GM19395 (cell line): Measurements from ENCODE around the gene MNS1.
"Not testable (repeated sequence)": the region's sequence is repeated elsewhere in the genome, so short reads cannot be mapped to it uniquely, and the experiment has no call there.

ENCODE experiments used
- ATAC-seq: cut with Tn5 transposase; IDR thresholded peaks from one replicate; pipeline ENCODE4 v1.9.1; 2021; ENCODE audit warnings: mild to moderate bottlenecking, moderate library complexity; ENCODE audit not compliant: unreplicated experiment

Gene MNS1, protein sequence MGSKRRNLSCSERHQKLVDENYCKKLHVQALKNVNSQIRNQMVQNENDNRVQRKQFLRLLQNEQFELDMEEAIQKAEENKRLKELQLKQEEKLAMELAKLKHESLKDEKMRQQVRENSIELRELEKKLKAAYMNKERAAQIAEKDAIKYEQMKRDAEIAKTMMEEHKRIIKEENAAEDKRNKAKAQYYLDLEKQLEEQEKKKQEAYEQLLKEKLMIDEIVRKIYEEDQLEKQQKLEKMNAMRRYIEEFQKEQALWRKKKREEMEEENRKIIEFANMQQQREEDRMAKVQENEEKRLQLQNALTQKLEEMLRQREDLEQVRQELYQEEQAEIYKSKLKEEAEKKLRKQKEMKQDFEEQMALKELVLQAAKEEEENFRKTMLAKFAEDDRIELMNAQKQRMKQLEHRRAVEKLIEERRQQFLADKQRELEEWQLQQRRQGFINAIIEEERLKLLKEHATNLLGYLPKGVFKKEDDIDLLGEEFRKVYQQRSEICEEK

DNA sequence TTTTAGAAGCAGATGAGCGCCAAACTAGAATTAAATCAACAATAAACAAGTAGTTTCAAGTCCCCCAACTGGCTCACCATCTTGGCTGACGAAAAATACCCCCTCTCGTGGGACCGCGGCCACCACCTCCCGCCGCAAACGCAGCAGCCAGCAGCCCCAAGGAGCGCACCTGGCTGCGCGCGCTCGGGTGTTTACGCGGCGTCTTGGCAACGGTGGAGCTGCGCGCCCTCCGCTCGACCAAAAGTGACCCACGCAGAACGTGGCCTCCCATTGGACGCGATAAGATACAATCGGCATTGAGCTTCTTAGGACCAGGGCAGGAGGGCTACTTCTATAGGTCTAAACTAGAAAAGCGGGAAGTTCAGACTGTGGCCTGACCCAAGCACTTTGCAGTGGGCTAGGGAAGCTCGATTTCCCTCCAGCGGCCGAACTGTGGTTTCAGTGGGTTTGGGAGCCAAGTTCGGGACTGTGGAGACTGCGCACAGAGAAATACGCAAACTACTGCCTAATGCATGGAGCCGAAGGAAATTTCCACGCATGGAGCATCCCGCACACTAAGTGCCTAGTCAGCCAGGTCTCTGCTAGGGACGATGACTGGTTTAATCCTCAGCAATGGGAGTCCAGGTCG is at the start of gene MNS1:
MNS1 (minus strand) TSS at position 245 of the 628 bp plus-strand sequence; CDS start at position 80, 165 bp downstream.
- peak; percentile 98 for ATAC-seq

DNA sequence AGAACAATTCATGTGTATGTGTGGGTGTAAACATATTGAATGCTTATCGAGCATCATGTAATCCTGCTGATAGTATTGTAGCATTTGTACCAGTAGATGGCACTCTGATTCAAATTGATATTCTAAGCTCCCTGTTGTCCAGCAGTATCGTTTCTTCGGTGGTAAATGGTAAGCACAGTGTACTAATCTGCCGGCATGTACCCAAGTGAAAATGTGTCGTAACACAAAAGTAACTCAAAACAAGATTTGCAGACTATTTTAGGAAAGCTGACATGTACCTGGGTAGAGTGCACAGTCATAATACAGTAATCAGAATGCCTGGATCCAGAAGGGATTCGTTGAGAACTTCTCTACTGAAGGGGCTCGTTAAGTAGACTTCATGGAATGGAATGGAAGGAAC is 31.7 kb upstream of the MNS1 start:
- ATAC-seq, result peak; percentile 72

DNA sequence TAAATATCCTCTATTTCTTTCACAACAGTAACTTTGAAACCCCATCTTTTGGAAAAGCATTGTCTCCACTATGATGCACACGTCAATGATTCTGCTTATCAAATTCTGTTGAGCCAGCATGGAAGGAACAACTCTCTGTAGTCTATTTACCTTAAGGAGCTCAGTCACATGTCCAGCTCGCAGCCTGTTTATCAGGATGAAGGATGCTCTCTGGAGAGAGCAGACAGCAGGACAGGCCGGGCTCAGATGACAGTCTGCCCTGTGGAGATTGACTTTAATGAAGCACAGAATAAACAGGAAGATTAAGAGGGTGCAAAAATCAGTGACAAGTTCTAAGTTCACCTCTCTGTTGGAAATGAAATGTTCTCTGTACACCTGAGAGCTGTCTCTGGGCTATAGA is 30.6 kb upstream of the MNS1 start:
- ATAC-seq, result no peak

DNA sequence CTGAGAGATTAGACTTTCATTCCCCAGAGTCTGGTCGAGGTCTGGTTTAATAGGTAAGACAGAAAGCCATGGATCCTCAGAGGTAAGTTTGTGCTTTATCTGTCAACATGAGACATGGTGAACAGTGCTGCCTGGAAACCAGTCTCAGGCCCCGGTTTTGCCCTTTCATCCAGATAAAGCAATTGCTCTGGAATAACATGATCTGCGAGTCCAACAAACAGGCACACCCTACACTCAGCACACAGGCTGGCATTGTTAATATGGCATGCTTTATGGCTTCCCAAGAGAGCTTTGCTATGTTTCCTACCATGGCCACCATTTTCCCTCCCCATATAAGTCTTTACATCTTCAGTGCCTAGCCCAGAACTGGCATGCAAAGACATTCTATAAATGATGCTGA is 30.1 kb upstream of the MNS1 start:
- no peak for ATAC-seq

DNA sequence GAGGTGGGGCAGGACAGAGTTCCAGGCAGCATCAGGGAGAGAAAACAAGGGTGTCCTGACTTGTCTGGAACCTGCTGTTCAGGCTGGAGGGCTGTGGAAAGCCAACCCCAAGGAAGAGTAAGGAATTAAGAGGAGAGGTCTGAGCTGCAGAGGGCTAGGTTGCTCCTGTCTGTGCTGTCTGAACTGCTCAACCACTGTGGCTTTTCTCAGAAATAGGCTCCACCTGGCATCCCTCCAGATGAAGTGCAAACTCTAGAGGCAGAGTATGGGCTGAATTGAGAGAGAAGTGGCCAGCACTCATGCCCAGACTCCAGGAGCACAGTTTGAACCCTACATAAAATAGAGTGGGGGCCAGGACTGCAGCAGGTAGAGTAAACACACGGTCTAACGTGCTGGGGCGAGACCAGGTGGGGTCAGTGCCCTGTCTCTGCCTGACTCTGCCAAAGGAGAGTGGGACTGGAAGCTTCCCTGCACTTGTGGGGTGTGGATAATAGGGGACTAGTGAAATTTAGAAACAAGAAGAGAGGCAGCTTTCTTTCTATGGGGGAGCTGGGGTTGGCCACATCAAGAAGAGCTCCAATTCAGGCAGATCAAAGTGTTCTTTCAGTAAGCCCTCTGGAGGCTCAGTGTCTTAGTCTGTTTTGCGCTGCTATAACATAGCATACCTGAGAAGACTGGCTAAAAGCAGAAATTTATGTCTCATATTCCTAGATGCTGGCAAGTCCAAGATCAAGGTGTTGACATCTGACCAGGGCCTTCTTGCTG is 28.0 kb upstream of the MNS1 start:
- no peak for ATAC-seq

DNA sequence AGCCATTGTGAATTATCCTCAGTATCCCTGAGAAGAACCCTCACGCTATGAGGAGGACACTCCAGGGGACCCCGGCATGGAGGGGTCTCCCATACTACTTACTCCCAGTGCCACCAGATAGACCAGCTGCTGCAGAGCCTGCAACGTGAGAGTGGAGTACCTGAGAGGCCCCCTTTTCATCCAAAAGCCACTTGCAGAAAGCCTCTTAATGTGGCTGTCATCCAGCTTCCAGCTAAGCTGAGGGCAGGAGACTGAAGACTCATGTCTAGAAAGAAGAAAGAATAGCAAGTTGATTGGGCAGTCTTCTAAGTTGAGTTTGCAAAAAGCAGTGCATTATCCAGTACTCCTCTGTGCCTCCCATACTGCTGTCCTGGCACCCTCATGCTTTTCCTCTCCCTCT is 27.3 kb upstream of the MNS1 start:
- ATAC-seq, result no peak

DNA sequence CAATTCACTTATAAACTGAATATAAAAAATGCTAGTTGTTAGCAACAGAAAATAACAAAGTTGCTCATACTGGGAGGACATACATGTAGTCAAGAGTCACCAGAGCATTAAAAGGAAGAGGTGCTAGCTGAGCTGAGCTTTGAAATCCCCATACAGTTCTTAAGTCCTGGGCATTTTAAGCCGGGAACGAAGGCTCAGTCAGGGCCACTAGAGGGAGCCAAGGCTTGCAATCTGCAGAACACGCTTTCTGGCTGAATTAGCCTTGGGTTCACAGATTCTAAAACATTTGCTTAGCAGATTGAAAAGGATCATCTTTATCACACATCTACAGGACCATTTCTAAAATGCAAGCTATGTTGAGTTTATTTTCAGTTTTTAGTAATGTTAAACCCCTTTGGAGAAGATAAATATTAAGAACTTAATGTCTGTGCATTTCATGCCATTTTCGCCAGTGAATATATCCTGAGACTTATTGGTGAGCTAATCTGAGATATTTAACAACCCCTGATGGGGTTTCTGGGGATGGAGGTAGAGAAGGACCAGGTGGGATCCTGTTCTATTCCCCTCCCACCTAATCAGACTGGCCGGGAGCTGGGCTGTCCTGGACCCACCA is 26.3 kb upstream of the MNS1 start:
- peak; percentile 53 for ATAC-seq

DNA sequence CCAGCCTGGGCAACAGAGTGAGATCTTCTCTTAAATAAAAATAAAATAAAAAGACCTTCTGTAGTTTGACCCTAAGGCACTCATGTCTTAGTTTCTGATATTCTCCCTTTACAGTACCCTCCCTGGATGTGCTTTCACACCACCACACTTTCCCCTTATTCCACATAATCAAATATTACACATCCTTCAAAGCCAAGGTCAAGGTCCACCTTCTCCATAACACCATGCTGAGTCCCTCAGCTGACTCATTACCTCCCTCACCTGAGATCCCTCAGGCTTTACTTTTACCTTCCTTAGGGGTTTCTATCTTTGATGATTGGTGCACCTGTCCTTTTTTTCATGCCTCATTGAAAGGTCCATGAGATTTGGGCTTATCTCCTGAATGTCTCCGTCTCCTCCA is 25.5 kb upstream of the MNS1 start:
- ATAC-seq, result no peak

DNA sequence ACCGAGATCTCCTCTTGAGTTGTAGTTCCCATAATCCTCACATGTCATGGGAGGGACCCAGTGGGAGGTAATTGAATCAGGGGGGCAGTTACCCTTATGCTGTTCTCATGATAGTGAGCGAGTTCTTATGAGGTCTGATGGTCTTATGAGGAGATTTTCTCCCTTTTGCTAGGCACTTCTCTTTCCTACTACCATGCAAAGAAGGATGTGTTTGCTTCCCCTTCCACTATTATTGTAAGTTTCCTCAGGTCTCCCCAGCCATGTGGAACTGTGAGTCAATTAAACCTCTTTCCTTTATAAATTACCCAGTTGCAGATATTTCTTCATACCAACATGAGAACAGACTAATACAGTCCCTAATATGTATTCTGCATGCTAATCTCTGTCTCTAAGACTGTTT is 21.3 kb upstream of the MNS1 start:
- not testable (repeated sequence) for ATAC-seq

DNA sequence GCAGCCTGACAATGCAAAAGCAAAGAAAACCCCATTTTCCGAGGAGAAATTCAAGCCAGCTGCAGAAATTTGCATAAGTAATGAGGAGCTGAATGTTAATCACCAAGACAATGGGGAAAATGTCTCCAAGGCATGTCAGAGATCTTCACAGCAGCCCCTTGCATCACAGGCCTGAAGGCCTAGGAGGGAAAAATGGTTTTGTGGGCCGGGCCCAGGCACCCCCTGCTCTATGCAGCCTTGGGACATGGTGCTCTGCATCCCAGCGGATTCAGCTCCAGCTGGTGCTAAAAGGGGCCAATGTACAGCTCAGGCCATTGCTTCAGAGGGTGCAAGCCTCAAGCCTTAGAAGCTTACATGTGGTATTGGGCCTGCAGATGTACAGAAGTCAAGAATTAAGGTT is 20.5 kb upstream of the MNS1 start:
- not testable (repeated sequence) for ATAC-seq

DNA sequence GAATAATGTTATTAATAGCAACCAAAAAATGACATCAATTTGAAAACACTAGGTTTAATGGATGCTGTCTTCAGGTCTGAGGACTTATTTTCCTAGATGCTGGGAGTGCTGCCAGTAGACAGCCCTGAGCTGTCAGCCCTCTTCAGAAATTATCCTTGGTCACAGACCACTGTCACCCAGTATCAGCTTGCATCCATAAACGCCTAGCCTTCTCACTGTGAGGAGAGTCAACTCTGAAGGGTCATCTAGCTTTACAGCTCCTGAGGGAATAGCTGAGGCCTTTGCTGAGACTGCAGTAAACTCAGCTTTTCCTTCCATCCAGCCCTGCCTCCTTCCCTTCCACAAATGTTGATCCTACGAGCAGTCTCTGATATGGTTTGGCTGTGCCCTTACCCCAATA is 19.4 kb upstream of the MNS1 start:
- ATAC-seq, result no peak

DNA sequence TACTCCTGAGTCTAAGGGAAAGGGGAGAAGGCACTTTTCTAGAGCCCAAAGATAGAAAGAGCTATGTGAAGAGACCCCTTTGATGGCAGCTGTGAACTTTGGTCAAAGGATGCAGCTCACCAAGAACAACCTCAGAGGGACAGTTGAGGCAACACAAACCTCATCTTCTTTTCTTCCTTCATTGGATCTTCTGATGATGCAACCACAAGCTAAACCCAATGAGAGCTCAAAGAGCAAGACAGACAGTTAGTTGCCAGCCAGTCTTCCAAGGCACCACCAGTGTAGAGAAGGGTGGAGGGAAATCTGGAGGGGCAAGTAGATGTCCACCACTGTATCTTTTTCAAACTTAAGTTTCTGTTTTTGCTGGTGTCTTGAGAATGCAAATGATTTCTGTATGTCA is 10.4 kb upstream of the MNS1 start:
- no peak for ATAC-seq

DNA sequence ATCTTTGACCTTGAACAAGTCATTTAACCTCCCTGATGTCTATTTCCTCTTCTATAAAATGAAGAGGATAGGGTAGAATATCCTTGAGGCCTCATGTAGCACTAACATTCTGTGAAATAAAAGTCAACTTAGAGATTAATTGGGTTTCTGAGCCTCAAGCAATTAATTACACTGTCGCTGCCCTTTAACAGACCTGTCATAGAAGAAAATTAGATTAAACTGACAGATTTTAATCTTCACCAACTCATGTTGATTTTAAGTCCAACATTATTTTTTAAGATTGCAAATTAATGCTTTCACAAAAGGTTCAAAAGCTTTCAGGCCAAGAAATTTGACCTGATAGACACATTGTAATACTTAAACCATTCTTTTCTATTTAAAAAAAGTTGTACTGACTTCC is 8.1 kb upstream of the MNS1 start:
- ATAC-seq, result no peak

DNA sequence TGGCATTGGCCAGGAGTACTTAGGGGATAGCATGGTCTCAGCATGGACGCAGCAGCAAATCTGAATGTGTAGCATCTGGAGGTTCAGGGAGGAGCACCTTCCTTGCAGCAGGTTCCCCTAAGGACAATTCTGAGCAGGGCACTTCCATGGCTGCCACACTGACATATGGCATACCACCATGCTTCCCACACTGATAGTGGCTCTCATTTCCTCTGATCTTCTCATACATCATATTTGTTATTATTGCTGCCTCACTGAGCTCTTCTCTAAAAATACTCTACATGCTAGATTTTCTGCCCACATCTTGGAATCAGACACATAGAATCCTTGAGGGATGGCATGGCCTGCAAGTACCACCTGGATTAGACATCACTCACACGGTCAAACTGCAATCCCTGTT is 7.3 kb upstream of the MNS1 start:
- no peak for ATAC-seq

DNA sequence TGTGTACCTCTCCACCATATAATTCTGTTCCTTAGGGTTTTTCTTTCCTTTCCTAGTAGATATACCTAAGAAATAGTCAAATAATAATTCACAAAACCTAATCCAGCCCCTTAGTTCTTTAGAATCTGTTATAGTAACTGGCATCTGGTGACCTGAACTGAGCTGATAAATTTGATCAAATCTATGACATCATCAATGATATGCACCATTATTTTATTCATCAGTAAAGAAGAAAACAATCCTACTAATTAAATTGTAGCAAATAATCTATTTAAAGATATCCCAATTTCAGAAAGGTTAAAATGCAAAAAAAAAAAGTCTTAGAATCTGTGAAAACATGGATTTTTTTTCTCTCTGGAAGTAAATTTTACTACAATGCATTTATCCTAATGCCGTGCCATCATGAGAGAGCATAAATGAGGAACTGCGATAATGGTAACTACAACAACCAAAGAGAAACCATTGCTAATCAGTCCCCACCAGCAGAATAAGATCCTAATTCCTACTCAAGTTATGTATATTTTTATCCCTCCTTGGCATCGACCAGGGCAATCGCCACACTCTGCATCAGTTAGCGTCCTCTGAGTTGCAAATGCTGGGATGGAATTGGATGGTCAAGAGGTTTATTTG is 6.6 kb upstream of the MNS1 start:
- no peak for ATAC-seq

DNA sequence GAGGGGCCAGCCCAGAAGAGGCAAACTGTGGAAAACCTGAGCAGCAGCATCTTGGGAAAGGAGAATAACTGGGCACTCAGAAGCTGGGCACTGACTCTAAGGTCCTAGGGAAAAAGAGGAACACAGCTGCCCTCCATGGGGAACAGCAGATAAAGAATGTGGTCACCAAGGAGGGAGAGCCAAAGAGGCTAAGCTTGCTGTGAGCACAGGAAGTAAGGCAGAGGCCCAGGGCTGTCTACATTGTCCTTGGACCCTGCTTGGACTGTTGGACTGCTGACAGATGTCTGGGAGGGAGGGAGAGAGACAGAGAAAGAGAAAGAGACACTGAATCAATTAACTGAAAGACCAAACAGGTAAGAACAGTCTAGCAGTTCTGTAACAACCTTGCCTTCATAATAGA is 4.5 kb upstream of the MNS1 start:
- ATAC-seq, result no peak

DNA sequence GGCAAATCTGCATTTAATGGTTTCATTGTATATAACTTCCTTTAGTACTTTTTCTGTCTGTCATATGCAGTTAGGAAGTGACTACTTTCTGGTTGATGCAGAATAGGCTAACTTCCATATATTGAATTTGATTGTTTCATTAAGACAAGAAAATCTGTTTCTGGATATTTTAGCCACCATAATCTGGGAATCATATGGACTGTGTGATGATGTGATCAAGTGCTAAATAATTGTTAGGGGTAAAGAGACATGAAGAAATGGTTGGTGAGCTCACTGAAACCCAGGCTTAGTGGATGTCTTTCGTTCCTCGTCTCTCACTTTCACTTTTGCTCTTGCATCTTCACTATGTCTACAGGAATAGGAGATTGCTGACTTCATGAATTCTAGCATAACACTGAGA is 3.5 kb upstream of the MNS1 start:
- ATAC-seq, result peak; percentile 60

DNA sequence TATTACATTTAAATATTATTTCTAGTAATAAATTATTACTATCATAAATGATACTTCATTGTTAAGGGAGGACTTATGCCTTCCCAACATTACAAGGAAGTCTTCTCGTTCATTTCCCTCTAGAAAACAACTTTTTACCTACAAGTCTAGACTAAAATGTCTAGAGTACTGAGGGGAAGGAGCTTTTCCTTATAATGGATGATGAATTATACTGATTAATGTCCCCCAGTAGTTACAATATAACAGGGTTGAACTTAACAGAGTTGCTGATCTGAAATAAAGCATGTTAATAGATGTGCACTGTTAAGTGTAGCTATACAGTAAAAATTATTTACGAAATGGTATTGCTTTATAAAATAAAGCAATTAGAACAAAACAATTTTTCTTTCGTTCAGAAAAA is 2.7 kb upstream of the MNS1 start:
- no peak for ATAC-seq

DNA sequence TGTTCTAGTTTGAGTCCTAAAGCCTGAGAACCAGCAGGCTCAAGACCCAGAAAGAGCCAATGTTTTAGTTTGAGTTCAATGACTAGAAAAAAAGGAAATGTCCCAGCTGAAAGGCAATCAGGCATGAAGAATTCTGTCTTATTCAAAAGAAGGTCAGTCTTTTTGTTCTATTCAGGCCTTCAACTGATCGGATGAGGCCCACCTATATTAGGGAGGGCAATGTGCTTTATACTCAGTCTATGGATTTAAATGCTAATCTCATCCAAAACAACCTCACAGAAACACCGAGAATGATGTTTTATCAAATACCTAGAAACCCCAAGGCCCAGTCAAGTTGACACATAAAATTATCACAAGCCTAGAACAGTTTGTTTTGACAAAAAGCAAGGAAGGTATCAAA is 4.0 kb downstream of the MNS1 start:
- no peak for ATAC-seq

DNA sequence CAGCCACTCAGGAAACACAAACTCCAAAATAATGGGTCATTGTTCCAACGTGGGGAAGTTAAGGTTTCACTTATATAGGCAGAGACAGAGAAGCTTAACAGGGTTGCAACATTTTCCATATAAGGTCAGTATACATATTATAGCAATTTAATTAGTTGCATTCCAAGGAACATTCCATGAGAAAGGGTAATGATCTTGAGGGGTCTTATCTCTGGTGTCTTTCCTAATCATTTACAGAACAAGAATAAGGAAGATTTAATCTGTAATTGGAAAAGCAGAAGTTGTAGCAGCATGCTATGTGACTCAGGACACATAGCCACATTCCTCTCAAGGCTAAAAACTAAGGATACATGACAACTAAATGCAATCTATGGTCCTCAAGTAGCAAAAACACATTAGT is 4.9 kb downstream of the MNS1 start:
- ATAC-seq, result no peak

DNA sequence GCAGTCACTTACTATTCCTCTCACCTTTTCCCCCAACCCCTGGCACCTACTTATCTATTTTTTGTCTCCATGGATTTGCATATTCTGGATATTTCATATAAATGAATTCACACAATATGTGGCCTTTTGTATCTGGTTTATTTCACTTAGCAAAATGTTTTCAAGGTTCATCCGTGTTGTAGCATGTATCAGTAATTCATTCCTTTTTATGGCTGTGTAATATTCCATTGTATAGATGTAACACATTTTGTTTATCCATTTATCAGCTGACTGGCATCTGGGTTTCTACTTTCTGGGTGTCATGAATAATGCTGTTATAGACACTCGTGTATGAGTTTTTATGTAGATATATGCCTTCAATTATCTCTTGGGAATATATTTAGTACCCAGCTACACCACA is 5.8 kb downstream of the MNS1 start:
- no peak for ATAC-seq
